ACC112 (cell line): Measurements from ENCODE around the gene HMOX1.

ENCODE experiments used
- H2AFZ ChIP-seq: fragments of 200-600 bp; sonication (generic); one replicate; pipeline ENCODE4 v1.6.0; 2017; ENCODE audit warnings: antibody characterized with exemption, low read length; ENCODE audit not compliant: unreplicated experiment
- H3K27ac ChIP-seq: fragments of 200-600 bp; sonication (generic); 2 replicates; pipeline ENCODE4 v1.5.1; 2014; ENCODE audit warnings: low read depth, mild to moderate bottlenecking, antibody characterized with exemption, low read length, moderate library complexity
- H3K27me3 ChIP-seq: fragments of 200-600 bp; sonication (generic); 2 replicates; pipeline ENCODE4 v1.6.1; 2014; ENCODE audit warnings: mild to moderate bottlenecking, antibody characterized with exemption, low read length, moderate library complexity, mixed read lengths; ENCODE audit not compliant: insufficient read depth
- H3K36me3 ChIP-seq: fragments of 200-600 bp; sonication (generic); 2 replicates; pipeline ENCODE4 v1.6.1; 2016; ENCODE audit warnings: mild to moderate bottlenecking, antibody characterized with exemption, low read length, moderate library complexity, mixed read lengths; ENCODE audit not compliant: insufficient read depth
- H3K4me1 ChIP-seq: fragments of 200-600 bp; sonication (generic); one replicate; pipeline ENCODE4 v1.6.1; 2016; ENCODE audit warnings: low read length, mixed read lengths; ENCODE audit not compliant: insufficient read depth, unreplicated experiment, control insufficient read depth
- H3K4me3 ChIP-seq: fragments of 200-600 bp; sonication (generic); 2 replicates; pipeline ENCODE4 v1.5.1; 2014; ENCODE audit warnings: mild to moderate bottlenecking, low read depth, low read length
- H3K79me2 ChIP-seq: fragments of 200-600 bp; sonication (generic); one replicate; pipeline ENCODE4 v1.6.0; 2016; ENCODE audit warnings: low read length; ENCODE audit not compliant: control insufficient read depth, unreplicated experiment, insufficient read depth

The HMOX1 gene

DNA sequence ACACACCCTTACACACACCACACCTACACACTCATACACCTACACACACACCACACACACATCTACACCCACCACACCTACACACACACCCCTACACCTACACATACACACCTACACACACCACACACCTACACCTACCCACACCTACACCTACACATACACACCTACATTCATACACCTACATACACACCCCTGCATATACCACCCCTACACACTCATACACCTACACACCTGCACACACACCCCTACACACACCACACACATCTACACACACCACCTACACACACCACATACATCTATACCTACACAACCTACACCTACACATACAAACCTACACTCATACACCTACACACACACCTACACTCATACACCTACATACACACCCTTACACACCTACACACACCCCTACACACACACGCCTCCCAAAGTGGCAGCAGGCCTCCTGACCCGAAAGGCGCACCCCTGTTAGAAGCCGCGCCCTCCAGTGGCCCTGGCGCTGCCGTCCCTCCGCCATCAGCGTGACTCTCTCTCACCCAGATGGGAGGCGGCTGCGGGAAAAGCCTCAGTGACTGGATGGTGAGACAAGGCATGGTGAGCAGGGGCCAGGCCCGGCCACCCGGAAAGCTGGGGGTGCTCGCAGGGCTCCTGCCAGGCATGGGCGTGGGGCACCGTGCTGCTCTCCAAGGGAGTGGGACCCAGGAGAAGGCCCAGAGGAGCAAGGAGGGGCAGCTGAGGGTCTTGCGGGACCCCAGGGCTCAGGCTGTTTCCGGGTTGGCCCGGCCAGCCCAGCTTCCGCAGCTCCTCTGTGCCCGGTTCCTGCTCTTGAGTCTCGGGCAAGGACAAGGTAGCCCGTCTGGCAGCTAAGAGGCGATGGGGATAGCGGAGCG, 37.0 kb upstream of the HMOX1 start:
- no peaks in the 10 kb centered on the region for H3K4me1 ChIP-seq
- H3K27me3 ChIP-seq, result no peaks in the 10 kb centered on the region
- no peak overlapping the region for H3K27ac ChIP-seq
- H3K36me3 ChIP-seq, result no peaks in the 10 kb centered on the region
- no peaks in the 10 kb centered on the region for H3K79me2 ChIP-seq
- no peak overlapping the region for H3K4me3 ChIP-seq
- no peak overlapping the region for H2AFZ ChIP-seq

DNA sequence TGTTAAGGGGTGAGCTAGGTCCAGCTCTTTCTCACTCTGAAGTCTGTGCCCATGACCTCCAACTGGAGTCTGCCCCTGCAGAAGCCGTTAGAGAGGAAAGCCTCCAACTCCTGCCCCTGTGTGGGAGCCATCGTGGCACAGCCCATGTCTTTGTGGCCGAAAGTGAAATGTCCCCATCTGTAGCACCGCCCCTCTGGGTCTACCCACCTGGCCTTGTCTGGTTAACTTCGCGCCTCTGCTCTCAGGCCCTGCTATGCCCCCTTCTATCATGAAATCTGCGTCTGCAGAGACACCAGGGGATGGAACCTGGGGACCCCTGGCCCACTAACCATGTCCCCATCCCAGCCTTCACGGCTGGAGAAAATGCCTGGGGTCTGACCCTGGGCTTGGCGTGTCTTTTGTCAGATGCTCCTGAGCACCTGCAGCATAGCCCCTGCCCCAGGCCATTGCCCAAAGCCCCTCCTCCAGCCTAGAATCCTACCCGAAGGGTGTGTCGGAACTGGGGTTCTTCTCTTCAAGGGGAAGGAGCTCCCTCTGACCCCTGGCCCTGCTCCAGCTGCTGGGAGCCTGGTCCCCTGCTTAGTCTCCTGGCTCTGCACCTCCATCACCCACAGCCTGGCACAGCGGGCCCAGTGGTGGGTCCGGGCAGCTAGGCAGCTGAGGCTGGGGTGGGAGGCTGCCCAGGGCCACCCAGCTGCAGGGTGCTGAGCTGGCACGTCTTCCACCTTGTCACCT, 35.8 kb upstream of the HMOX1 start:
- no peak overlapping the region for H3K27ac ChIP-seq
- no peaks in the 10 kb centered on the region for H3K27me3 ChIP-seq
- no peaks in the 10 kb centered on the region for H3K36me3 ChIP-seq
- no peak overlapping the region for H2AFZ ChIP-seq
- H3K4me1 ChIP-seq, result no peaks in the 10 kb centered on the region
- H3K79me2 ChIP-seq, result no peaks in the 10 kb centered on the region
- H3K4me3 ChIP-seq, result no peak overlapping the region

DNA sequence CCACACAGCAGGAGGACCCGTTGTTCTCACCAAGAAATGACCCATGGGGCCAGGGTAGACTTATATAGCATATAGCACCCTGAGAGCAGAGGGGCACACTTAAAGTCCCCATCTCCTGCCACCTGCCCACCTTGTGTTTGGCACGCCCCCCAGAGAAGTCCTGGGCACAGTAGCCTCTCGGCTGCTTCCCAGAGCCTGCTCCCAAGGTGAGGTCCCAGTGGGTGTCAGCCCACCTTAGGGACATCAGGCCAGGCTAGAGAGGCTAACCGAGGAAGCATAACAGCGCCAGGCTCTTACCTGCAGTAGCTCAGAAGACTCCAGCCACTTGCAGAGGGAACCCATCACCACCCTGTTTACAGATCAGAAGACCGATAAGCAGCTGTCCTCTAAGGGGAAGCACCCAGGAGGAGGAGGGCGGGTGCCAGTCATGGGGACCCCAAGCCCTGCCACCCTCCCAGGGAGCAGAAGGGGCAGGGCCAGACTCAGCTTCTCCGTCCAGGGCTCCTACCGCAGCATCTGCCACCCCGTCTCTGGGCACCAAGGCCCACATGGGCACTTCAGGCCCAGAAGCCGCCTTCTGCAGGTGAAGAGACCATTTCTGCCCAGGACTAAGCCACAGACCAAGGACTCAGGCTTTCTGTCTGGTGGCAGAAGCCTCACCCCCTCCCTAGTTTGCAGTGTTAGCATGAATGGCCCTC, 34.9 kb upstream of the HMOX1 start:
- Histone ChIP-seq H3K79me2 (no peaks in the 10 kb centered on the region), H3K27me3 (no peaks in the 10 kb centered on the region), H2AFZ (no peak overlapping the region), H3K4me3 (no peak overlapping the region), H3K36me3 (no peaks in the 10 kb centered on the region), H3K27ac (no peak overlapping the region), H3K4me1 (no peaks in the 10 kb centered on the region)

DNA sequence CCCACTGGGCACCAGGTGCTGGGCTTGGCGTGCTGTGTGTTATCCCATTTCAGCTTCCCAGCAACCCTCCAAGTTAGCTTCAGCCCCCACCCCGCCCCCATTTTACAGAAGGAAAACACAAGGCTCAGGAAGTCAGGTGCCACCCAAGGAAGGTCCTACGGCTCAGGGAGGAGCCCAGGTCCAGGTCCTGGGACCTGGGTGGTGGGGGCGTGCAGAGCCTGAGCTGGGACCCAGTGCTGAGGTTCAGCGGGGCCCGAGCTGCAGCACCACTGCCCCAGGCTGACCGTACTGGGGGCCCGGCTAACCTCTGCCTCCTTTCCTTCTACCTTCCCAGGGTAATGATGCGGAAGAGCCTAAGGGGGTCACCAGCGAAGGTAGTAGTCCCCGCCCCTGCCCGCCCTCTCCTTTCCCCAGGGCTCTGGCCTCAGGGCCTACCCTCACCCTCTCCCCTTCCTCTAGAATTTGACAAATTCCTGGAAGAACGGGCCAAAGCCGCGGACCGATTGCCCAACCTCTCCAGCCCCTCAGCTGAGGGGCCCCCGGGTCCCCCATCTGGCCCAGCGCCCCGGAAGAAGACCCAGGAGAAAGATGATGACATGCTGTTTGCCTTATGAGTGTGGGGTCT, 34.2 kb upstream of the HMOX1 start:
- H3K4me3 ChIP-seq, result no peak overlapping the region
- peaks cover 4% of the 10 kb centered on the region for H3K4me1 ChIP-seq
- H3K27me3 ChIP-seq, result no peaks in the 10 kb centered on the region
- no peaks in the 10 kb centered on the region for H3K79me2 ChIP-seq
- H2AFZ ChIP-seq, result no peak overlapping the region
- H3K27ac ChIP-seq, result no peak overlapping the region
- no peaks in the 10 kb centered on the region for H3K36me3 ChIP-seq

DNA sequence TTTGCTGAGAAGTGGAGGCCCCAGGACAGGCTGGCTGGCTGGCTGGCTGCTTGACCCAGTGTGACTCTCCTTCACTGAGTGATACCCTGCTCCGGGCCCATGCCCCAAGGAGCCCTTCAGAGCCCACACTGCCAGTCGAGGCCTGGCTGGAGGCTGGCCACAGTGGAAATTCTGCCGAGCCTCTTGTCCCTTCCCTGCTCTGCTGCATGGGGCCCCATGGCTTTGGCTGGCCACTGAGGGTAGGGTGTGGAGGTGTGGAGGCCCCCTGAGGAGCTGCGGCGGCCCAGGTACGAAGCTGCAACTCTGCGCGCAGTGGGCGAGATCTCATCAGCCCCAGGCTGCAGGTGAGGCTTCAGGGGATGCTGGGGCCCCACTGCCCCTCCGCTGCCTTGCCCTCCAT, 33.4 kb upstream of the HMOX1 start:
- no peaks in the 10 kb centered on the region for H3K79me2 ChIP-seq
- no peak overlapping the region for H2AFZ ChIP-seq
- no peaks in the 10 kb centered on the region for H3K36me3 ChIP-seq
- peaks cover 4% of the 10 kb centered on the region for H3K4me1 ChIP-seq
- H3K4me3 ChIP-seq, result no peak overlapping the region
- H3K27me3 ChIP-seq, result no peaks in the 10 kb centered on the region
- no peak overlapping the region for H3K27ac ChIP-seq

DNA sequence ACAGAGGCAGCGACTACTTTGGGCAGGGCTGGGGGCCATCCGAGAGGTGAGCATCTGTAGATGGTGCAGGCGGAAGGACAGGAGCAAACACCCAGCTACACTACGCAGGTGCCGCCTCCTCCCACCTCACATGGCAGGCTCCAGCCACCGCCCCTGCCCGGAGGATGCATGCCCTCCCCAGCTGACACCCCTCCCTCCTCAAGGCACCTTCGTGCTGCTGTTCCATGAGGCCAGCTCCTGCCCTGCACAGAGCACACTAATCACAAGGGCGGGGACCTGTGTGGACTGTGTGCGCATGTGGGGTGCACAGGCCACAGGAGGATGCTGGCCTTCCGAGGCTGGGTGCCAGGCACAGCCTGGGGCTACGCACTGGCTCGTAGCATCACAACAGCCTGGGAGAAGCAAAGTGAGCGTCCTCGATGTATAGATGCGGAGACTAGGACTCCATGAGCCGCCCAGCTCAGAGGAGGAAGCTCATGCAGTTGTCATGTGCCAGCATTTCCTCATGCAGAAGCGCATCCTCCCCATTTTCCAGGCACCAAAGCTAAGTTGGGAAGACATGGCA, 32.8 kb upstream of the HMOX1 start:
- Histone ChIP-seq H3K36me3 (no peaks in the 10 kb centered on the region), H3K4me3 (no peak overlapping the region), H3K27ac (no peak overlapping the region), H3K4me1 (peaks cover 4% of the 10 kb centered on the region), H3K27me3 (no peaks in the 10 kb centered on the region), H2AFZ (no peak overlapping the region), H3K79me2 (no peaks in the 10 kb centered on the region)

DNA sequence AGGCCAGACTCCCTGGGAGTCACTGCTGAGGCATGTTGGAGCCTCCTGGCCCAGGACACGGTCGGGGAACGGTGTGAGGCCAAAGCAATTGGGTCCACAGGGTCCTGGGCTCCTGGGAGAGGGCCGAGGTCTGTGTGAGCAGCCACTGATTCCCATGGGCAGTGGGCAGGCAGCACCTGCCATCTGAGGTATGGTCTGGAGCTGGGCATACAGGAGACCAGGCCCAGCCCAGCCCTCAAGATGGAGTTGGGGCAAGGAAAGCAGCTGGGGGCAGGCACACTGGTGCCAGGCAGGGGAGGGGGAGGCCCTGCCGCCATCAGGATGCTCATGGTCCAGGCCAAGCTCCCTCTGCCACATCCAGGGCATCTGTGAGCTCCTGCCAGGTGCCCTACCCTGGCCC, 32.2 kb upstream of the HMOX1 start:
- Histone ChIP-seq H2AFZ (no peak overlapping the region), H3K27me3 (no peaks in the 10 kb centered on the region), H3K36me3 (no peaks in the 10 kb centered on the region), H3K4me1 (peaks cover 4% of the 10 kb centered on the region), H3K4me3 (no peak overlapping the region), H3K27ac (no peak overlapping the region), H3K79me2 (no peaks in the 10 kb centered on the region)

DNA sequence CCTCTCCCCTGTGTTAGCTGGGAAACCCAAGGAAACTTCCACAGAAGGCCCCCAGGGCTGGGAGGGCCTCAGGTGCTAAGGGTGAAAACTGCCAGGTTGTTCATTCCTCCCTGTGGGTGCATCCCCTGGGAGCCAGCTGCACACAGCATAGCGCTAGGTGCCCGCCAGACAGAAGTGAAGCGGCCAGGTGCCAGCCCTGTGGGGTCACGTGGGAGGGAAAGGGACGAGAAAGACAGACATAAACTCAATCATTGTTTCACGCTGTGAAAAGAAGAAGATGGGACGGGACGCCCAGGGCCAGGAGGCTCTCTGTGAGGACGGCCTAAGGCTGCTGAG, 31.6 kb upstream of the HMOX1 start:
- Histone ChIP-seq H3K27me3 (no peaks in the 10 kb centered on the region), H2AFZ (no peak overlapping the region), H3K36me3 (no peaks in the 10 kb centered on the region), H3K4me3 (no peak overlapping the region), H3K79me2 (no peaks in the 10 kb centered on the region), H3K4me1 (peaks cover 4% of the 10 kb centered on the region), H3K27ac (no peak overlapping the region)

DNA sequence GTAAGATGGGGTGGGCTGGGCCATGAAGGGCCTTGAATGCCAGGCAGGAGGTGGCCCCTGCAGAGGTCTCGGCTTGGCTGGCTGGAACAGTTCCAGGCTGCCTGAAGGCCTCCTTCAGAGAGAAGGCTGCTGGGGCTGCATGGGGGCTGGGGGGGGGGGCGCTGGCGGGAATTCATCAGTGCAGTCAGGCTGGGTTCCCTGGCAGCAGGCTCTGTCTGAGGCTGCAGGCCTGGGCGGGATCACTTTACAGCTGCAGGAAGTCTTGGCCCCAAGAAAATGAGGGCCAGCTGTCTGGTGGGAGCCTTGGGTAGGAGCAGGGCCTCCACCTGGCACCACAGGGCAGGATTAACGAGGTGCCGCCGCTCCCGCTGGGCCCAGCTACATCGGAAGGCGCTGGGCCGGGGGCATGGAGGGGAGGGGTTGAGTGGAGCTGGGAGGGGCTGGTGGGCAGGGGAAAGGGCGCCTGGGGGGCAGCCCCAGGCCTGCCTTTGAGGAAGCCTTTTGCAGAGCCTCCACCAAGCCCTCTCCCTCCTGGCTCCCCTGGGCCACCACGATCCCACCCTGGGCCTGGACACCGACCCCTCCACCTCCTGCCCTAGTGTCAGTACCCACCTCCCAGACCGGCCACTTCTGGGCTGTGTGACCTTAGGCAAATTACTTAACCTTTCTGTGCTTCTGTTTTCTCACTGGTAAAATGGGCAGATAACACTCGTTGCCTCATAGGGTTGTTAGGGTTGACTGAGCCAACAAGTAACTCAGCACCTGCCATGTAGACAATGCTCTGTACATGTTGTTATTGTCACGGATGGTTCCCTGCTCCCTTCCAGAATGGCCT, 31.0 kb upstream of the HMOX1 start:
- Histone ChIP-seq H2AFZ (no peak overlapping the region), H3K27ac (no peak overlapping the region), H3K27me3 (no peaks in the 10 kb centered on the region), H3K79me2 (no peaks in the 10 kb centered on the region), H3K4me1 (peaks cover 4% of the 10 kb centered on the region), H3K4me3 (no peak overlapping the region), H3K36me3 (no peaks in the 10 kb centered on the region)
